GM12878 (cell line): ENCODE data around the gene FREM2. TPM values are rescaled to one million over a fixed set of nuclear protein-coding genes. Genes with fewer than 3 reads are reported as not detected.

Source experiments
- ATAC-seq: fragments of 200-7000 bp; cut with Tn5 transposase; 3 replicates; pipeline ENCODE4 v1.9.1; 2020; ENCODE audit warnings: mild to moderate bottlenecking, moderate library complexity
- BruUV-seq: library from RNA; stranded (reverse); fragments of 400-500 nt; replicated peaks from 2 replicates; lab custom pipeline; 2021; lab: Mats Ljungman, UMichigan
- CTCF ChIA-PET: fragments of 300-600 bp; sonication (Branson Sonifier 250); formaldehyde crosslinking; extraction: SDS; loops from one replicate; lab custom pipeline; 2021; ENCODE audit warnings: inconsistent platforms; lab: Yijun Ruan, JAX
- POLR2A ChIA-PET: fragments of 350-600 bp; formaldehyde crosslinking; extraction: SDS; loops from one replicate; lab custom pipeline; 2021; ENCODE audit warnings: inconsistent platforms; lab: Charles Lee
- RAD21 ChIA-PET: fragments of 300-600 bp; sonication (Branson Sonifier 250); formaldehyde crosslinking; loops from one replicate; lab custom pipeline; 2023; ENCODE audit warnings: antibody characterized with exemption; ENCODE audit not compliant: unreplicated experiment; lab: Charles Lee
- SMC1A ChIA-PET: fragments of 300-600 bp; sonication (Branson Sonifier 250); formaldehyde crosslinking; loops from one replicate; lab custom pipeline; 2023; ENCODE audit not compliant: unreplicated experiment, uncharacterized antibody; lab: Charles Lee
- DNase-seq: peaks from one replicate; pipeline ENCODE4 v3.0.0-alpha.2; 2011; ENCODE audit warnings: low read depth, low spot score
- FAIRE-seq: peaks from 3 replicates; lab custom pipeline; 2011; peaks lifted over from hg19 to GRCh38; lab: Jason Lieb, UNC
- H2AFZ ChIP-seq: 2 replicates; pipeline ENCODE4 v1.6.0; 2011; ENCODE audit warnings: low read depth, low read length, control low read depth; ENCODE audit not compliant: control insufficient read depth
- H3K27ac ChIP-seq: 2 replicates; pipeline ENCODE4 v1.5.1; 2011; ENCODE audit warnings: control low read depth; ENCODE audit not compliant: control insufficient read depth, insufficient read depth
- H3K27me3 ChIP-seq, 2 experiments: replicated peaks in 1 of 2; 2 replicates each; pipeline versions ENCODE4 v1.6.0 to v1.6.1; 2011; ENCODE audit warnings: low read length in 1 of 2; ENCODE audit not compliant: control insufficient read depth in 2 of 2, insufficient read depth in 2 of 2
- H3K36me3 ChIP-seq, 2 experiments: 2 replicates each; pipeline ENCODE4 v1.5.1; 2011; ENCODE audit warnings: low read length in 1 of 2; ENCODE audit not compliant: control insufficient read depth in 2 of 2, insufficient read depth in 2 of 2
- H3K4me1 ChIP-seq: 2 replicates; pipeline ENCODE4 v1.6.1; 2011; ENCODE audit warnings: mild to moderate bottlenecking, low read length, moderate library complexity, mixed read lengths; ENCODE audit not compliant: control insufficient read depth, insufficient read depth
- H3K4me2 ChIP-seq: 2 replicates; pipeline ENCODE4 v1.6.0; 2011; ENCODE audit warnings: control low read depth; ENCODE audit not compliant: control insufficient read depth, insufficient read depth
- H3K4me3 ChIP-seq: fragments of 200-600 bp; sonication (generic); 2 replicates; pipeline ENCODE4 v1.5.1; 2016
- H3K79me2 ChIP-seq: 2 replicates; pipeline ENCODE4 v1.6.0; 2011; ENCODE audit warnings: low read length; ENCODE audit not compliant: control insufficient read depth, insufficient read depth
- H3K9ac ChIP-seq: 2 replicates; pipeline ENCODE4 v1.8.0; 2011; ENCODE audit warnings: low read length, control low read depth, mixed read lengths; ENCODE audit not compliant: control insufficient read depth, insufficient read depth
- H3K9me3 ChIP-seq: replicated peaks from 3 replicates; pipeline ENCODE4 v1.5.1; 2011; ENCODE audit warnings: mild to moderate bottlenecking, low read length; ENCODE audit not compliant: control insufficient read depth, insufficient read depth
- H4K20me1 ChIP-seq: 2 replicates; pipeline ENCODE4 v1.6.0; 2011; ENCODE audit not compliant: control insufficient read depth, insufficient read depth
- ATF2 ChIP-seq: IDR thresholded peaks from 2 replicates; pipeline ENCODE4 v1.6.1; 2012; ENCODE audit warnings: low read length, inconsistent platforms
- CEBPZ ChIP-seq: fragments of 150-350 bp; IDR thresholded peaks from 2 replicates; pipeline ENCODE4 v1.6.1; 2016; ENCODE audit warnings: low read depth, low read length
- CHD2 ChIP-seq: IDR thresholded peaks from 2 replicates; pipeline ENCODE4 v1.6.1; 2011; ENCODE audit warnings: low read depth, low read length, improper control_type of control experiment, borderline replicate concordance
- DPF2 ChIP-seq: fragments of 450-650 bp; IDR thresholded peaks from 2 replicates; pipeline ENCODE4 v1.6.1; 2017; ENCODE audit warnings: mild to moderate bottlenecking
- ETV6 ChIP-seq, 2 experiments: fragments of 450-650 bp in 1 of 2; IDR thresholded peaks in 1 of 2; conservative IDR thresholded peaks in 1 of 2; 2 replicates each; pipeline ENCODE4 v1.6.1; 2014; ENCODE audit warnings: antibody characterized with exemption in 1 of 2, borderline replicate concordance in 1 of 2, low read depth in 1 of 2, mild to moderate bottlenecking in 1 of 2, moderate library complexity in 1 of 2
- FOXM1 ChIP-seq: IDR thresholded peaks from 2 replicates; pipeline ENCODE4 v1.6.1; 2012; ENCODE audit warnings: low read depth, mild to moderate bottlenecking, inconsistent platforms, low read length, moderate library complexity
- GABPA ChIP-seq: IDR thresholded peaks from 2 replicates; pipeline ENCODE4 v1.6.1; 2014; ENCODE audit warnings: antibody characterized with exemption, low read depth, mild to moderate bottlenecking, inconsistent platforms
- MXI1 ChIP-seq: fragments of 150-350 bp; IDR thresholded peaks from 2 replicates; pipeline ENCODE4 v1.6.1; 2011; ENCODE audit warnings: low read depth, mild to moderate bottlenecking, inconsistent platforms, low read length, improper control_type of control experiment
- WGBS: methylation state at CpG from one replicate; pipeline ENCODE4 v1.1.6; 2016; ENCODE audit warnings: low lambda C conversion rate; ENCODE audit not compliant: insufficient replicate concordance, insufficient coverage; ENCODE audit errors: missing lambda C conversion rate; 5-methylcytosine and 5-hydroxymethylcytosine counted together
- in situ Hi-C: fragments of 300-500 bp; cut with MboI; formaldehyde crosslinking; loops from 9 replicates; pipeline ENCODE4 v1.14.3; 2018; ENCODE audit warnings: mixed read lengths
- intact Hi-C: fragments of 100-400 bp; cut with micrococcal nuclease; formaldehyde crosslinking; loops from one replicate; pipeline ENCODE4 v1.14.2; 2022; ENCODE audit not compliant: unreplicated experiment
- polyA plus RNA-seq, 11 experiments: library from polyadenylated mRNA; depleted of rRNA in 4 of 11; unstranded in 6 of 11; stranded (reverse) in 5 of 11; fragments of >200 nt; fragmentation: Nextera tagmentation in 4 of 11; fragmentation: Illumina TruSeq in 1 of 11; extraction: Ambion mirVana in 4 of 11; extraction: Trizol in 1 of 11; gene quantifications; 1 replicate in 1 of 11; 2 replicates in 10 of 11; pipeline versions ENCODE4 v1.2.1 to v1.2.3, GENCODE V29; 2011 to 2016; ENCODE audit warnings: inconsistent platforms in 2 of 11, missing spikeins in 2 of 11, low read depth in 1 of 11
- total RNA-seq, 4 experiments: library from RNA; depleted of rRNA in 3 of 4; stranded (reverse); fragments of >200 nt in 3 of 4; fragmentation: Illumina TruSeq in 1 of 4; extraction: Trizol in 1 of 4; gene quantifications; 2 replicates each; pipeline versions ENCODE4 v1.2.1 to v1.2.3, GENCODE V29; 2013 to 2021
- TF ChIP-seq, protein P1 (sequence below): fragments of 450-650 bp; IDR thresholded peaks from 2 replicates; pipeline ENCODE4 v1.6.1; 2018; ENCODE audit warnings: mild to moderate bottlenecking, low read depth, moderate library complexity; ENCODE audit not compliant: partially characterized antibody
- TF ChIP-seq, protein P2 (sequence below): fragments of 450-650 bp; IDR thresholded peaks from 2 replicates; pipeline ENCODE4 v1.6.1; 2016; ENCODE audit warnings: mild to moderate bottlenecking

The FREM2 gene
- total and polyA plus RNA-seq, 10 of the 15 experiments (the other 5 are each of a cell fraction or from before 2014, with no cell fraction given) = 0.02 to 0.12 (median 0.05) TPM; not detected in 2

DNA sequence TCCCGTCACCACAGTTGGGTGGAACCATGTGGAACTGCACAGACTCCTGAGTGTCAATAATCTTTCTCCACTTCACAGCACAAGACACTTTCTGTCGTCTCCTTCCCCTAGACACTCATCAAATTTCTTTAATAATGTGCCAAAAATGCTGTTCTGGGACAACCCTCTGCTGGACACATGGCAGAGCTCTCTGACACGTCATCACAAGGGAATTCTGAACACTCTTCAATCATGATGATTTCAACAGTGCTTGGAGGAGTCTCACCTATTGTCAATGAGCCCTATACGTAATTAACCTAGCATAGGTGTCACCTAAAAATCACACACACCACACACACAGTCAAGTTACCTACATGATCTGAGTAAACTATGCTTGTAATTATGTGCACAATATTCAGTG is 162.4 kb downstream of the FREM2 start (continued):
- TF ChIP-seq CEBPZ = no peak
- TF ChIP-seq, protein P1, sequence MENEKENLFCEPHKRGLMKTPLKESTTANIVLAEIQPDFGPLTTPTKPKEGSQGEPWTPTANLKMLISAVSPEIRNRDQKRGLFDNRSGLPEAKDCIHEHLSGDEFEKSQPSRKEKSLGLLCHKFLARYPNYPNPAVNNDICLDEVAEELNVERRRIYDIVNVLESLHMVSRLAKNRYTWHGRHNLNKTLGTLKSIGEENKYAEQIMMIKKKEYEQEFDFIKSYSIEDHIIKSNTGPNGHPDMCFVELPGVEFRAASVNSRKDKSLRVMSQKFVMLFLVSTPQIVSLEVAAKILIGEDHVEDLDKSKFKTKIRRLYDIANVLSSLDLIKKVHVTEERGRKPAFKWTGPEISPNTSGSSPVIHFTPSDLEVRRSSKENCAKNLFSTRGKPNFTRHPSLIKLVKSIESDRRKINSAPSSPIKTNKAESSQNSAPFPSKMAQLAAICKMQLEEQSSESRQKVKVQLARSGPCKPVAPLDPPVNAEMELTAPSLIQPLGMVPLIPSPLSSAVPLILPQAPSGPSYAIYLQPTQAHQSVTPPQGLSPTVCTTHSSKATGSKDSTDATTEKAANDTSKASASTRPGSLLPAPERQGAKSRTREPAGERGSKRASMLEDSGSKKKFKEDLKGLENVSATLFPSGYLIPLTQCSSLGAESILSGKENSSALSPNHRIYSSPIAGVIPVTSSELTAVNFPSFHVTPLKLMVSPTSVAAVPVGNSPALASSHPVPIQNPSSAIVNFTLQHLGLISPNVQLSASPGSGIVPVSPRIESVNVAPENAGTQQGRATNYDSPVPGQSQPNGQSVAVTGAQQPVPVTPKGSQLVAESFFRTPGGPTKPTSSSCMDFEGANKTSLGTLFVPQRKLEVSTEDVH = no peak
- TF ChIP-seq, all 136 proteins: peak for 0

DNA sequence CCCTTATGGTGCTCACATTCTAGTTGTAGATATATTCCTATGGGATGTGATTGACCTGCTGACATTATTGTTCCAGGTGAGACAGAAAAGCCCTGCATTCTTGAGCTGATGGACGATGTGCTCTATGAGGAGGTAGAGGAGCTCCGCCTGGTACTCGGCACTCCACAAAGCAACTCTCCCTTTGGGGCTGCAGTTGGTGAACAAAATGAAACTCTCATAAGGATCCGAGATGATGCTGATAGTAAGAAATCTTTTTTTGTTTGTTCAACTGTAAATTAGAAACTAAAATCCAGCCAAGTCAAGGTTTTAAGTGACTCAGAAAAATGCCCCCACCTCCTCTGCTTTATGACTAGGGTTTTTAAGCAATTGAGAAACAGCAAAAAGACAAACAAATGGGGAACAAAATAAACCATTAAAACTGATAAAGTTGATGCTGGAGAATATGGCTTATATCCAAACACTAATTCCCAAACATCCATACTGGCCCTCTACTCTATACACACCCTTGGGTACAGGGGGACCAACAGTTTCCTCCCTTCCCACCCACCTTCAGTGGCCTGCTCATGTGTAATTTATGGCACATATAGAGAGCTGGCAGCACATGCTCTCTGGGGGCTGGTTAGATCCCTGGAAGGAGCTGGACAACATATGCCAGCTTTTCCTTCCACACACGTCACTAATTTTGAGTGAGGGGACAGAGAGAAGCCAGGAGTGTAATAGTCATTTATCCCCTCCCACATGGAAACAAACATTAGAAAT is 164.2 kb downstream of the FREM2 start:
- ChIA-PET SMC1A (interaction anchor here (0.8 to 1.8 kb wide), 5 partner anchors 8 to 29 kb away, joined by 3 to 7 read pairs (median 3); no protein-coding TSS in a partner anchor), POLR2A (interaction anchor here (1.0 to 2.0 kb wide), 2 partner anchors 10 to 26 kb away, joined by 3 to 6 read pairs; no protein-coding TSS in a partner anchor), CTCF (interaction anchor here (1.1 to 1.8 kb wide), 2 partner anchors 13 to 27 kb away, joined by 3 read pairs; no protein-coding TSS in a partner anchor), RAD21 (interaction anchor here (0.5 to 1.8 kb wide), 6 partner anchors 10 to 88 kb away, joined by 3 to 9 read pairs (median 4); no protein-coding TSS in a partner anchor)
- DNase-seq (no peak), FAIRE-seq (no peak), ATAC-seq (peak; percentile 92)
- WGBS = 0% methylated on average over 5 of the region's 5 CpGs
- Histone ChIP-seq H3K4me2 (no peak overlapping the region), H3K36me3 (no peaks in the 10 kb centered on the region), H3K4me3 (no peak overlapping the region), H4K20me1 (no peaks in the 10 kb centered on the region), H3K27me3 (no peaks in the 10 kb centered on the region), H3K27ac (no peak overlapping the region), H2AFZ (no peak overlapping the region), H3K79me2 (no peaks in the 10 kb centered on the region), H3K9me3 (no peaks in the 10 kb centered on the region), H3K9ac (no peak overlapping the region), H3K4me1 (no peaks in the 10 kb centered on the region)
- intact Hi-C loops = no loop called here
- in situ Hi-C loops = loop anchor here (5.0 kb wide), 1 partner anchor 49 kb away; no protein-coding TSS in a partner anchor
- BruUV-seq = no TSS peak
- TF ChIP-seq ETV6 (conservative IDR thresholded peaks at IDR 0.05 in 1 of 2, IDR thresholded peaks at IDR 0.05 in 1 of 2; ENCODE audit: borderline replicate concordance in 1 of 2, low read depth in 1 of 2) (no peak), GABPA (no peak), ATF2 (peak; percentile 45; the same call in 1 of the 2 replicates), MXI1 (no peak), DPF2 (0 out of 2 replicates have a peak, but pooled peaks have one; percentile 17), CHD2 (no peak), FOXM1 (peak; percentile 44; the same call in 1 of the 2 replicates)
- TF ChIP-seq, protein P2, sequence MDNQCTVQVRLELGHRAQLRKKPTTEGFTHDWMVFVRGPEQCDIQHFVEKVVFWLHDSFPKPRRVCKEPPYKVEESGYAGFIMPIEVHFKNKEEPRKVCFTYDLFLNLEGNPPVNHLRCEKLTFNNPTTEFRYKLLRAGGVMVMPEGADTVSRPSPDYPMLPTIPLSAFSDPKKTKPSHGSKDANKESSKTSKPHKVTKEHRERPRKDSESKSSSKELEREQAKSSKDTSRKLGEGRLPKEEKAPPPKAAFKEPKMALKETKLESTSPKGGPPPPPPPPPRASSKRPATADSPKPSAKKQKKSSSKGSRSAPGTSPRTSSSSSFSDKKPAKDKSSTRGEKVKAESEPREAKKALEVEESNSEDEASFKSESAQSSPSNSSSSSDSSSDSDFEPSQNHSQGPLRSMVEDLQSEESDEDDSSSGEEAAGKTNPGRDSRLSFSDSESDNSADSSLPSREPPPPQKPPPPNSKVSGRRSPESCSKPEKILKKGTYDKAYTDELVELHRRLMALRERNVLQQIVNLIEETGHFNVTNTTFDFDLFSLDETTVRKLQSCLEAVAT = peak; percentile 74
